Cardiac muscle cell (in vitro differentiated cells and primary cell): ENCODE measurements around the gene SMAD4. TPM values are rescaled to one million over a fixed set of nuclear protein-coding genes. Genes with fewer than 3 reads are reported as not detected.

Experiments used
- DNase-seq, 2 donors: peaks; one replicate each; pipeline versions ENCODE4 v3.0.0 to v3.0.0-alpha.2; 2010 to 2017; ENCODE audit warnings: low read depth in 1 of 2, low spot score in 1 of 2
- H3K27ac ChIP-seq: fragments of 200-600 bp; sonication (generic); 2 replicates; pipeline ENCODE4 v1.5.1; 2016
- H3K27me3 ChIP-seq: fragments of 200-600 bp; sonication (generic); 2 replicates; pipeline ENCODE4 v1.6.0; 2016; ENCODE audit warnings: control low read depth
- H3K36me3 ChIP-seq: fragments of 200-600 bp; sonication (generic); 2 replicates; pipeline ENCODE4 v1.5.1; 2016; ENCODE audit warnings: control low read depth
- H3K4me1 ChIP-seq: fragments of 200-600 bp; sonication (generic); 2 replicates; pipeline ENCODE4 v1.8.1; 2017; ENCODE audit warnings: low read depth, mild to moderate bottlenecking, mixed run types
- H3K4me3 ChIP-seq: fragments of 200-600 bp; sonication (generic); 2 replicates; pipeline ENCODE4 v1.5.1; 2016; ENCODE audit warnings: mild to moderate bottlenecking
- H3K9me3 ChIP-seq: fragments of 200-600 bp; sonication (generic); 2 replicates; pipeline ENCODE4 v1.5.1; 2017; ENCODE audit warnings: low read depth, mild to moderate bottlenecking, control low read depth
- CTCF ChIP-seq: IDR thresholded peaks from 2 replicates; pipeline ENCODE4 v1.5.1; 2012; ENCODE audit warnings: low read depth, mild to moderate bottlenecking, low read length
- polyA plus RNA-seq: library from polyadenylated mRNA; unstranded; fragments of >200 nt; fragmentation: Nextera tagmentation; extraction: Ambion mirVana; gene quantifications from 2 replicates; pipeline ENCODE4 v1.2.1, GENCODE V29; 2016
- total RNA-seq: library from RNA; depleted of rRNA; stranded (reverse); fragments of >200 nt; gene quantifications from 2 replicates; pipeline ENCODE4 v1.2.3, GENCODE V29; 2016

Gene SMAD4
- total and polyA plus RNA-seq, 2 experiments from 2014 or later = 72.4 to 75.5 TPM

GRCh38 chr18:51072586-51073313, 42.7 kb downstream of the SMAD4 start:
- Histone ChIP-seq H3K9me3 (no peaks in the 10 kb centered on the region), H3K27ac (no peak overlapping the region), H3K36me3 (peaks cover 29% of the 10 kb centered on the region), H3K27me3 (no peaks in the 10 kb centered on the region), H3K4me1 (no peaks in the 10 kb centered on the region), H3K4me3 (no peak overlapping the region)
- TF ChIP-seq CTCF = no peak
- DNase-seq = no peak

GRCh38 chr18:51074605-51075004, 44.6 kb downstream of the SMAD4 start:
- Histone ChIP-seq H3K4me3 (no peak overlapping the region), H3K27me3 (no peaks in the 10 kb centered on the region), H3K27ac (no peak overlapping the region), H3K9me3 (no peaks in the 10 kb centered on the region), H3K4me1 (no peaks in the 10 kb centered on the region), H3K36me3 (peaks cover 31% of the 10 kb centered on the region)
- TF ChIP-seq CTCF = no peak
- DNase-seq = no peak

GRCh38 chr18:51076503-51076902, 46.5 kb downstream of the SMAD4 start:
- no peaks in the 10 kb centered on the region for H3K27me3 ChIP-seq
- H3K4me3 ChIP-seq = no peak overlapping the region
- no peaks in the 10 kb centered on the region for H3K4me1 ChIP-seq
- no peak overlapping the region for H3K27ac ChIP-seq
- DNase-seq = no peak
- no peaks in the 10 kb centered on the region for H3K9me3 ChIP-seq
- no peak for TF ChIP-seq CTCF
- peaks cover 33% of the 10 kb centered on the region for H3K36me3 ChIP-seq

- Histone ChIP-seq H3K4me1 (no peaks in the 10 kb centered on the region), H3K9me3 (no peaks in the 10 kb centered on the region), H3K27me3 (no peaks in the 10 kb centered on the region), H3K36me3 (peaks cover 33% of the 10 kb centered on the region), H3K27ac (no peak overlapping the region), H3K4me3 (no peak overlapping the region)
- DNase-seq = peak in 1 of 2 donors; percentile 23
- no peak for TF ChIP-seq CTCF
These were observed 47.2 kb downstream of the SMAD4 start for GRCh38 chr18:51077217-51077616.

- H3K27me3 ChIP-seq = no peaks in the 10 kb centered on the region
- DNase-seq = no peak
- no peaks in the 10 kb centered on the region for H3K9me3 ChIP-seq
- no peak overlapping the region for H3K4me3 ChIP-seq
- no peaks in the 10 kb centered on the region for H3K4me1 ChIP-seq
- peaks cover 33% of the 10 kb centered on the region for H3K36me3 ChIP-seq
- peak overlapping the region; percentile 10 for H3K27ac ChIP-seq
- no peak for TF ChIP-seq CTCF
These were observed 48.0 kb downstream of the SMAD4 start for GRCh38 chr18:51078026-51078425.
